SK-MEL-5 (cell line): ENCODE results near the gene RAI1. TPM values are rescaled to one million over a fixed set of nuclear protein-coding genes. Genes with fewer than 3 reads are reported as not detected.

Experiments
- DNase-seq: peaks from one replicate; pipeline ENCODE4 v3.0.0-alpha.2; 2016; ENCODE audit warnings: low read depth, low spot score
- in situ Hi-C: cut with HindIII; loops from 2 replicates; pipeline ENCODE4 v1.10.0; 2016; ENCODE audit warnings: low sequenced_read_pairs, high pct_unique_total_duplicates, low pct_unique_long_range_greater_than_20kb
- total RNA-seq: library from RNA; depleted of rRNA; stranded (reverse); fragments of >200 nt; shearing (Covaris generic); gene quantifications from 2 replicates; pipeline ENCODE4 v1.2.3, GENCODE V29; 2014

Gene RAI1
- total RNA-seq, 1 experiment from 2014 or later, result 9.4 TPM

DNA sequence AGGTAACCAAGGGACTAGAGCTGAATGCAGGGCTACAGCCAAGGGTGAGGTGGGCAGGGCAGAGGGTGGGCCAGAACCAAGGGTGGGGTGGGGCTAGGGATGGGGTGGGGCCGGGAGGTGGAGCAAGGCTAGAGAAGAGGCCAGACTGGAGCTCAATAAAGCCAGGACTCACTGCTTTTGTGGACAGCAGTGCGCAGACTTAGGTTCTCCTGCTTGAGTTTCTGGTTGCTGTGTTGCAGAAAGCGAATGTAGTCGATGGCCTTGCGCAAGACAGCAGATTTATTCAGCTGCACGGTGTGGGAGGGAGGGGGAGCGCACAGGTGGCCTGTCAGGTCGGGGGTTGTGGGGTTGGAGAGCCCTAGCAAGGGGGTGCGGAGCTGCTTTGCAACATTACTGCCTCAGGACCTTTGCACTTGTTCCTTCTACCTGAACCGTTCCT, 136.8 kb downstream of the RAI1 start:
- peak; percentile 70 for DNase-seq
- in situ Hi-C loops, result no loop called here

GRCh38 chr17:17819111-17819510, 137.9 kb downstream of the RAI1 start:
- in situ Hi-C loops, result no loop called here
- no peak for DNase-seq

DNA sequence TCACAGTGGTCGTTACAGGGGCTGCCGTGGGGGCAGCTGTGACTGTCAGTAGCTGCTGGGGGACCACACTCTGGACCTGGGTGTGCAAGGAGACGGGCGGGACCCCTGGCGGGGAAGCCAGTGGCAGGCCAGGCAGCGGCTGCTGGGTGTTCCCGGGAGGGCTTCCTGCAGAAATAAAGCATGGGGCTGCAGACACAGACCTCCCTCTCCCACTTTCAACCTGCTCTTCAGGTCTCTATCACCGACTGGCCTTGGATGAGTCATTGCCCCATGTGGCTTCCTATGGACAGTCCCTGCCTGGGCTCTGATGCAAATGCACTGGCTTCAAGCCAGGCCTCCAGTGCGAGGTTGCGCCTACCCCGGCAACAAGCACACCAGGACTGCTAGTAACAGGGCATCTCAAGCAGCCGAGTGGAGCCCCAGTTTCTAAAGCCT, 138.3 kb downstream of the RAI1 start:
- peak; percentile 74 for DNase-seq
- in situ Hi-C loops, result no loop called here

- DNase-seq, result no peak
- in situ Hi-C loops, result no loop called here
These were observed 138.8 kb downstream of the RAI1 start for GRCh38 chr17:17820046-17820445.

- no peak for DNase-seq
- in situ Hi-C loops, result no loop called here
These were observed 139.4 kb downstream of the RAI1 start for GRCh38 chr17:17820463-17821158.

GRCh38 chr17:17822189-17822588, 140.9 kb downstream of the RAI1 start:
- in situ Hi-C loops, result no loop called here

DNA sequence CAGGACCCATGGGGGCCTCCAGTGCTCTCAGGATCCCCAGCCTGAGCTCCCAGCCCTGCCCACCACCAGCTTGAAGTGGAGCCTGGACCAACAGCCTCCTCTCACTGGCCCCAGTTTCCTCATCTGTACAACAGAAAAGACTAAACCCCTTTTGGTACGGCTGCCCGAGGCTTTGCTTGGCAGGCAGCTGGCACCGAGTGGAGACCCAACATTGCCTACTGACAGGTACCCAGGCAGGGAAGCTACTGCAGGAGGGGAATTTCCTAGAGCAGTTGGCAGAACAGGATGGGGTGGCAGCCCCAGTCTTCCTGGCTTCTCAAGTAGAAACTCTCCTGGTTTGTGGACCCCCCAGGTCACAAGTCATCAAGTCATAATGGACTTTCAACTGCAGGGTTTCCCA, 141.4 kb downstream of the RAI1 start:
- in situ Hi-C loops, result no loop called here
- no peak for DNase-seq

More at GRCh38 chr17:17822189-17822588, 140.9 kb downstream of the RAI1 start:
- DNase-seq, result peak; percentile 46

- DNase-seq, result peak; percentile 90
- in situ Hi-C loops, result no loop called here
These were observed 142.3 kb downstream of the RAI1 start for GRCh38 chr17:17823433-17824118.

DNA sequence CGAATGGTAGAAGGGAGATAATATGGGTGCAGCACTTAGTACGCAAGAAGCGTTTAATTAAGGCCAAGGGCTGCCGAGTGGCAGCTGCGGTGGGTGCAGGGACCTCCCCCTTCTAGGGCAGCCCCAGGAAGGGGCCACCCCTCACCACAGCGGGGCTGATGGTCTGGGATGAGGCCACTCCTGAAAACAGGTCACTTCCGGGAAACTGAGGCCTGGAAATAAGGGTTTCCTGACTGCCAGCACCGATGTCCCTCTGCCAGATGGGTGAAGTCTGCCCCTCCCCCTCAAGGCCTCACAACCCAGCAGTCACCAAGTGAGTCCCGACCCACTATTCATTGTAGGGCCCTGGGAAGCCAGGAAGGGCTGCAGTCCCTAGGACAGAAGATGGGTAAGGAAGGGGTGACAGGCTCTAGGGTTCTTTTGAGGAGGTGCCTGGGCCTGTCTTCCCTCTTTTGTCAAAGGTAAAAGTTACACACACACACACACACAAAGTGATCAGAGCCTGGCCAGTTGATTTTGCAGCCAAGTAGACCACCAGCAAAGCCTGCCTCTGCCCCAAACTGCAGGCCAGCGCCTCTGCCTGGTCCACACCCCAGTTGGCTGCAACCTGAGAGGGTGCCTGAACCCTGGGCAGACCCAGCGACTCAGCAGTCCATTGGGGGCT, 143.0 kb downstream of the RAI1 start:
- in situ Hi-C loops, result no loop called here
- DNase-seq, result no peak

DNA sequence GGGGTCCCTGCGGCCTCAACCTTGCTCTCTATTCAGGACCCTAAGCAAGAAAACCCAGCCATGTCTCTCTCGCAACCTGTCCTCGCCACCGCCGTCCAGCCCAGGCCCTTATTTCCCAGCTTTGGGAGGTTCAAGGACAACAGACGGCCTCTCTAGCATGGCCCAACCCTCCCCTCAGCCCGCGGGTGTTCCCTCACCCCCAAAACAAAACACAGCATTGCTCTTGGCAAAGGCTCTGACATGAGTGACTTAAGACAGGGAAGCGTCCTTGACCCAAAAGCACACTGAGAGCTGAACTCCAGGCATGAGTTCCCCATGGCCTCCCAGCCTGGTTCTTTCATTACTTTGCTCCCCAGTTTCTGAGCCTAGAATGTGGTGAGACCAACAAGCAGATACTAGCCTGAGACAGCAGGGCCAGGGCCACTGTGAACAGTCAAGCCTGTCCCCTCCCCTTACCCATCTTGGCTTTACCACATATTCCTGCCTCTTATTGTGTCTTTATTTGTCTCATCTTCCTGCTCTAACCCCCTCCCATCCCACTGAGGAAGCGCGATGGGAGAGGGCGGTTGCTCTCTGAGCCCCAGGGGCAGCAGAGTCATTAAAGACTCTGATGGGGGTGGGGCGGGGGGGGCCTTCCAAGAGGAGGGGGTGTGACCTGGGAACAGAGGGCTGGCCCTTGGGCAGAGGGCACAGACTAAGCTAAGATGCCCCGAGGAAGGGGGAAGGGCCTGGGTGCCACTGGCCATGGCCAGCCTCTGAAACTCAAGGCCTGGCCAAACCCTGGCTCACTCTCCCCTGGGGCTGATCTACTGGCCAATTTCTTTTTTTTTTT, 143.7 kb downstream of the RAI1 start:
- in situ Hi-C loops, result no loop called here
- DNase-seq, result no peak

- in situ Hi-C loops, result no loop called here
- no peak for DNase-seq
These were observed 145.1 kb downstream of the RAI1 start for GRCh38 chr17:17826342-17826713.

DNA sequence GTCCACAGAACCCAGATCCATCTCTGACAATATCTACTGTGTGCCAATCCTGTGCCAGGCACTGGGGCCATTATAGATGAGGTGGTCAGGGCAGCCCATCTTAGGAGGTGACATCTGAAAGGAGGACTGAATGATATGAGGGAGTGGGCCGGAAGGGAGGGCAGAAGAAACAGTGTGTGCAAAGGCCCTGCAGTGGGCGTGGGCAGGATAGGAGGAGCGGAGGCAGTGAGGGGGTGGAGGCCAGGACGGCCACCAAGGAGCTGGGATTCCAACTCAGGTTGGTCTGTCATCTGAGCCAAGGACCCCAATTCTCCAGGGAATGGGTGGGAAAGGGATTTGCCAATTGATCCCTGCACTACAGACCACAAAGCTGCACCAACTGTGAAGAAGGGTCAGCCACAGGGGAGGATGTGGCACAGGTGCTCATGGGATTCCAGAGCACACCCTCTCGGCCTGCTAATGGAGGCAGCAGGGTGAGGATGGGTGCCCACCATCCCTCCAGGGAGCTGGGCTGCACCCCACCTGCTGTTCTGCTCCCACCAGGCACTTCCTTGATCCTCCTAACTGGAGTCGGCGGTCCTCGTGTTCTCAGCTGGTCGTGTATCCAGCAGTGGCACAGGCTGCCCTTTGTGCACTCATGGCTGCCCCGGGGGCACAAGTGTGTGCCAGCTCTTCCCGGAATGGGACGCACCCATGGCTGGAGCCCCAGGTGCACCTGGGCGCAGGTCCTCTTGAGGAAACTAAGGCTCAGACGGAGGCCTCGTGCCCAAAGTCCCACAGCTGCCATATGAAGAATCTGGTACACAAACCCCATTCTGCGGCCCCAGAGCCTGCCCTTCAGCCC, 145.9 kb downstream of the RAI1 start:
- in situ Hi-C loops, result no loop called here
- DNase-seq, result peak; percentile 72

DNA sequence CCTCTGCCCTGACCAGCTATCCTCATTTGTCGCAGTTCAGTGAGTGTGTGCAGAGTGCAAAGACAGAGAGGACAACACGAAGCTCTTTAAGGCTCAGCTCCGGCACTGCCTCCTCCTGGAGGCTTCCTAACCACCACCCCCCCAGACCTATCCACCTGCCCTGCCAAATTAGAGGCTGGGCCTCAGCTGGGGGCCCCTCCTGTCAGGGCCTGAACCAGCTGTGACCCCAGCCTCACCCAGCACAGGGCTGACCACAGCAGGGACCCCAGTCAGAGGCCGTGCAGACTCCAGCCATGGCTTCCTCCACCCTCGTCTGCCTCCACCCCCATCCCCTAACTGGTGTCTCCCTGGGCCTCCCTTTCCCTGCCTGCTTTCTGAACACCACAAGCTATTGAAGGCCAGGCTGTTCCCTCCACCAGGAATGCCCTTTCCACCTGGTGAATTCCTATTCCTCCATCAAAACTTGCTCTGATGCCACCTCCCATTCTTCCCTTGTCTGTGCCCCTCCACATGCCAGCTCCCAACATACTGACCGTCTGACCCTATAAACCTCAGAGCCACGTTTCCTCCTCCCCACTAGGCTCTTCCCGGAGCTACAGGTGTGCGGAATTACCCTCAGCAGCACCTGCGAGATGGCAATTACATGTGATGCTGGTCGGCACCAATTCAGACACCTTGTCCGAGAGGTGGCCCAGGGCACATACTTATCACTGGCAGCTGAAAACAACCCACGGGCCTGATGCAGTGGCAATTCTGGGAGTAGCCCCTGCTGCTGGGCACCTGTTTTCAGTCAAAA, 146.8 kb downstream of the RAI1 start:
- DNase-seq, result no peak
- in situ Hi-C loops, result no loop called here

- in situ Hi-C loops, result no loop called here
These were observed 149.0 kb downstream of the RAI1 start for GRCh38 chr17:17830269-17830567.

DNA sequence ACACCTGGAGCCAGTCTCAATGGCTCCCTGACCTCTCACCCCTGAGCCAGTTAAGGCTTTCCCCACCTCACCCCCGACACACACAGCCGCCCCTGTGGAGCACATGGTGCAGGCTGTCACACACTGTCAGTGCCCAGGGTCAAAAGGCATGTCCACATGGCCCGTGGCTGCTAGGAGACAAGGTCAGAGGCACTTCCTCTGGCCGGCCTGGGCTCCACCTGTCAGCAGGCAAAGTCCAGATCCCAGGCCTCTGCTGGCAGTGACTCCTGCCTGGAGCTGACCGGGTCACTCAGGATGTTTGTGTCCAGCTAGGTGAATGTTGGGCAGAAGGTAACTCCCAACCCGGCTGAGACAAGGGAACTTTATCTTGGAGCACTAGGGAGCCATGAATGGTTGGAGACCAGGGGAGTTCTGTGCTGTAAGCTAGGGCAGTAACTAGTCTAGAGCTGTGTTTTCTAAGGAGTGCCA, 149.5 kb downstream of the RAI1 start:
- no peak for DNase-seq
- in situ Hi-C loops, result no loop called here

More at GRCh38 chr17:17830269-17830567, 149.0 kb downstream of the RAI1 start:
- no peak for DNase-seq

DNA sequence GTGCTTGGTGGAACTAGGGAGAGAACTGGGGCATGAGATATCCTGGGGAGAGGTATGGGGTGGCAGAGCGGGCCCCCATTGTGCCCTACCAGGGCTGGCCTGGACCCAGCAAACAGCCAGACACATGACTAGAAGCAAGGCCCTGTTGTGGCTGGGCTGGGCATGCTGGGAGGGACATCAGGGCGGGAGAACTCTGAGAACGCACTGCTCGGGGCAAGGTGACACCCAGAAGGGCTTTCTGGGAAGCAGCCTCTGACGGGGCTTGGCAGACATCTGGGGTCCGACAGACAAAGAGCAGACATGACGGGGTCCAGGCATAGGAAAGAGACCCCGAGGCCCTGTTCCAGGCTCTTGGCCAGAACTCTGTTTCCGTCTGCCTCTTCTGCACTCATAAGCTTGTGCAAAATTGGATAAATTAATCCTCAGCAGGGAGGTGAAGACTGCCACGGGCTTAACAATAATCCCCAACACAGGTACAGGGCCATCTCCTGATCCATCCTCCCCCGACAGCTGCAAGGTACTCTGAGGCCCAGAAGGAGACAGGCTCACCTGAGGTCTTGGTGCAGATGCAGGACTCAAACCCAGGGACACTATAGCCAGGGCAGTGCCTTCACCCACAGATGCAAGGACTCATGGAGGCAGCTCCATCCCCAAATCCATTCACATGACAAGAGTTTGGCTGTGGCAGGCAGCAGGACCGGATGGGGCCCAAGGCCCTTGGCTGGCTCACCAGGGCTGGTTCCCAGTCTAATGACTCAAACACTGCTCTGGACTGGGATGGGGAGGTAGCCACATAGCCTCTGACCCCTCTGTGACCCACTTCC, 150.2 kb downstream of the RAI1 start:
- DNase-seq, result no peak
- in situ Hi-C loops, result no loop called here
